HepG2 (cell line): ENCODE data around the gene PCSK5.

Experiments
- BHLHE40 ChIP-seq: IDR thresholded peaks from 2 replicates; pipeline ENCODE4 v1.6.1; 2011; ENCODE audit warnings: low read length, improper control_type of control experiment
- GPN1 ChIP-seq: sonication (generic); formaldehyde crosslinking; IDR thresholded peaks from 2 replicates; pipeline ENCODE4 v1.5.1; 2020; ENCODE audit warnings: missing genetic modification reagents, borderline replicate concordance
- NPAS2 ChIP-seq: sonication (generic); formaldehyde crosslinking; IDR thresholded peaks from 2 replicates; pipeline ENCODE4 v1.8.0; 2022; ENCODE audit warnings: mild to moderate bottlenecking, missing genetic modification reagents, borderline replicate concordance
- SOX5 ChIP-seq: IDR thresholded peaks from 2 replicates; pipeline ENCODE4 v1.6.1; 2016; ENCODE audit warnings: borderline replicate concordance

- TF ChIP-seq BHLHE40 (no peak), SOX5 (CRISPR knock-in tag) (no peak), NPAS2 (CRISPR knock-in tag) (no peak), GPN1 (no peak)
These were observed 209.0 kb downstream of the PCSK5 start for GRCh38 chr9:76099516-76099915.
